Measurements from ENCODE around the gene AAK1. TPM values are rescaled to one million over a fixed set of nuclear protein-coding genes. Genes with fewer than 3 reads are reported as not detected.
"Not testable (repeated sequence)": the region's sequence is repeated elsewhere in the genome, so short reads cannot be mapped to it uniquely, and the experiment has no call there.

Gene AAK1
- total and polyA plus RNA-seq, 2 of the 13 experiments (the other 11 are each of a cell fraction or from before 2014, with no cell fraction given): 9.8 to 10.3 TPM

GRCh38 chr2:69419111-69419510 lies 224.4 kb downstream of the AAK1 start:
- in situ Hi-C loops (cut with HindIII; ENCODE audit: extremely low pct_ligation_motif_present, low pct_unique_long_range_greater_than_20kb); H2AFZ ChIP-seq (ENCODE audit: low read length); H3K4me1 ChIP-seq (ENCODE audit: insufficient read depth, low read length); H4K20me1 ChIP-seq (ENCODE audit: insufficient read depth, low read length); intact Hi-C loops (cut with micrococcal nuclease; ENCODE audit: unreplicated experiment); H3K9ac ChIP-seq (ENCODE audit: insufficient read depth, low read depth, low read length); H3K4me2 ChIP-seq (ENCODE audit: low read depth, low read length); DNase-seq (ENCODE audit: low spot score); POLR2A ChIA-PET; H3K4me3 ChIP-seq (replicated peaks in 1 of 3; ENCODE audit: insufficient read depth in 1 of 3, low read depth in 2 of 3, low read length in 3 of 3); H3K9me3 ChIP-seq (ENCODE audit: low read length); ATAC-seq; BruUV-seq (replicated peaks); CTCF ChIA-PET (ENCODE audit: low intra/inter-chr PET ratio, low total read pairs); H3K79me2 ChIP-seq (ENCODE audit: insufficient read depth, low read length); H3K27me3 ChIP-seq (ENCODE audit: control insufficient read depth in 1 of 2, insufficient read depth in 2 of 2, low read length in 2 of 2); H3K27ac ChIP-seq (ENCODE audit: extremely low read length, insufficient read depth, low read length); FAIRE-seq: not testable (repeated sequence)
- WGBS (ENCODE audit: low lambda C conversion rate): 84% methylated on average over 7 of the region's 7 CpGs
- peaks cover 13 to 46% of the 10 kb centered on the region in 2 experiments; a peak in 4 of 5 replicates for H3K36me3 ChIP-seq (replicated peaks in 1 of 2; ENCODE audit: control insufficient read depth in 1 of 2, insufficient read depth in 2 of 2, low read length in 2 of 2)

GRCh38 chr2:69416147-69416546 lies 227.4 kb downstream of the AAK1 start:
- intact Hi-C loops (cut with micrococcal nuclease; ENCODE audit: unreplicated experiment) (no loop called here), in situ Hi-C loops (cut with HindIII; ENCODE audit: extremely low pct_ligation_motif_present, low pct_unique_long_range_greater_than_20kb) (no loop called here)
- H3K9ac ChIP-seq (ENCODE audit: insufficient read depth, low read depth, low read length): no peak overlapping the region
- H3K9me3 ChIP-seq (ENCODE audit: low read length): no peaks in the 10 kb centered on the region
- no TSS peak for BruUV-seq (replicated peaks)
- H4K20me1 ChIP-seq (ENCODE audit: insufficient read depth, low read length): no peaks in the 10 kb centered on the region
- ChIA-PET POLR2A (no interaction called here), CTCF (ENCODE audit: low intra/inter-chr PET ratio, low total read pairs) (no interaction called here)
- no peak for DNase-seq (ENCODE audit: low spot score)
- no peak overlapping the region for H2AFZ ChIP-seq (ENCODE audit: low read length)
- no peaks in the 10 kb centered on the region for H3K4me1 ChIP-seq (ENCODE audit: insufficient read depth, low read length)
- ATAC-seq: no peak
- peaks cover 12 to 51% of the 10 kb centered on the region in 2 experiments; a peak in 4 of 5 replicates for H3K36me3 ChIP-seq (replicated peaks in 1 of 2; ENCODE audit: control insufficient read depth in 1 of 2, insufficient read depth in 2 of 2, low read length in 2 of 2)
- H3K79me2 ChIP-seq (ENCODE audit: insufficient read depth, low read length): no peaks in the 10 kb centered on the region
- WGBS (ENCODE audit: low lambda C conversion rate): 31% methylated on average over 1 of the region's 1 CpG
- H3K4me3 ChIP-seq (replicated peaks in 1 of 3; ENCODE audit: insufficient read depth in 1 of 3, low read depth in 2 of 3, low read length in 3 of 3): no peak overlapping the region
- no peak for FAIRE-seq
- TF ChIP-seq, protein P1, sequence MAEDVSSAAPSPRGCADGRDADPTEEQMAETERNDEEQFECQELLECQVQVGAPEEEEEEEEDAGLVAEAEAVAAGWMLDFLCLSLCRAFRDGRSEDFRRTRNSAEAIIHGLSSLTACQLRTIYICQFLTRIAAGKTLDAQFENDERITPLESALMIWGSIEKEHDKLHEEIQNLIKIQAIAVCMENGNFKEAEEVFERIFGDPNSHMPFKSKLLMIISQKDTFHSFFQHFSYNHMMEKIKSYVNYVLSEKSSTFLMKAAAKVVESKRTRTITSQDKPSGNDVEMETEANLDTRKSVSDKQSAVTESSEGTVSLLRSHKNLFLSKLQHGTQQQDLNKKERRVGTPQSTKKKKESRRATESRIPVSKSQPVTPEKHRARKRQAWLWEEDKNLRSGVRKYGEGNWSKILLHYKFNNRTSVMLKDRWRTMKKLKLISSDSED (CRISPR knock-in tag; IDR thresholded peaks at IDR 0.05): no peak
- H3K27me3 ChIP-seq (ENCODE audit: control insufficient read depth in 1 of 2, insufficient read depth in 2 of 2, low read length in 2 of 2): no peaks in the 10 kb centered on the region; a peak in 1 of 5 replicates
- no peak overlapping the region for H3K4me2 ChIP-seq (ENCODE audit: low read depth, low read length)
- no peak overlapping the region for H3K27ac ChIP-seq (ENCODE audit: extremely low read length, insufficient read depth, low read length)

Small RNA genes within 50 kb of the gene (small RNA-seq; reads per million reads assigned to genes)
- gene RN7SL604P (ENCODE audit: insufficient read depth in 2 of 3, insufficient read length in 3 of 3, low read depth in 2 of 3, low replicate concordance in 1 of 3) (0 reads per million in 3 experiments), gene SNORA36C (ENCODE audit: insufficient read depth in 2 of 3, insufficient read length in 3 of 3, low read depth in 2 of 3, low replicate concordance in 1 of 3) (0 reads per million in 3 experiments)

Other genes with a start within 250 kb of the AAK1 start
- gene NFU1, start 206.3 kb downstream of the AAK1 start, total RNA-seq (2016; rRNA removed; fragmentation: Illumina TruSeq; extraction: Trizol): 84.0 and 99.6 TPM in 2 replicates
- gene NFU1, start 206.3 kb downstream of the AAK1 start, polyA plus RNA-seq (2011; rRNA removed): 28.1 and 39.1 TPM in 2 replicates
- gene ANXA4, start 98.4 kb upstream of the AAK1 start, total RNA-seq (2016; rRNA removed; fragmentation: Illumina TruSeq; extraction: Trizol): 155 and 237 TPM in 2 replicates
- 147 and 168 TPM in 2 replicates for gene ANXA4, start 98.4 kb upstream of the AAK1 start, polyA plus RNA-seq (2011; rRNA removed)
- gene GMCL1, start 185.9 kb upstream of the AAK1 start, total RNA-seq (2016; rRNA removed; fragmentation: Illumina TruSeq; extraction: Trizol): 18.7 and 24.0 TPM in 2 replicates
- 13.3 and 24.0 TPM in 2 replicates for gene GMCL1, start 185.9 kb upstream of the AAK1 start, polyA plus RNA-seq (2011; rRNA removed)